GM21717 (cell line): Measurements from ENCODE around the gene ZNF225.
"Not testable (repeated sequence)": the region's sequence is repeated elsewhere in the genome, so short reads cannot be mapped to it uniquely, and the experiment has no call there.

ENCODE experiments used
- ATAC-seq: cut with Tn5 transposase; IDR thresholded peaks from one replicate; pipeline ENCODE4 v1.9.1; 2021; ENCODE audit warnings: mild to moderate bottlenecking, moderate library complexity; ENCODE audit not compliant: unreplicated experiment

Gene ZNF225

DNA sequence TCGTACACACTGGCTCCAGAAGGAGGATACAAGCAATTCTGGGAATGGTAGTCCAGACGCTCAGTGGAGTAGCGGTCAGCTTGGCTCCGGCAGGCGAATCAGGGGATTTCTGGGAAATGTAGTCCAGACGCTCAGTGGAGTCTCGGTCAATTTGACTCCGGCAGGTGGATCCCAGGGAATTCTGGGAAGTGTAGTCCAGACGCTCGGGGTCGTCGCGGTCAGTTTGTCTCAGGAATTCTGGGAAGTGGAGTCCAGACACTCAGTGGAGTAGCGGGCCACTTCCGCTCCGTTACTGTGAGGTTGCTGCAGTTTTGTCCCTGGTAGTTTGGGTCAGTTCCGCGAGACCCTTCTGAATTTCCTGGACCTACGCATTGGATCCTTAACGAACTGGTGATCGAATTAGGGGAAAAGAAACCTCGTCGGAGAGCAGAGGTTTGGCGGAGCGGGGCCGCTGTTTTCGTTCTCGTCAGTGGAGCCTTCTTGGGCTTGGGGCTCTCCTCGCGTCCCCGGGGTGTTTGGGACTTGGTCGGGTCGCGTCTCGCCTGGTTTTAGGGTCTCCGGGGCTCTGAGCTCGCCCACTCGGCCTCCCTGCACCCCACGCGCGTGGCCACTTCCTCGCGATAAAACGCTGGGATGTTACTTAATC, at the start of gene ZNF225:
TSS of gene ZNF225 (plus strand) at position 262 of the 646 bp plus-strand sequence. CDS start 2,429 bp downstream, outside the sequence.
- peak; percentile 88 for ATAC-seq

DNA sequence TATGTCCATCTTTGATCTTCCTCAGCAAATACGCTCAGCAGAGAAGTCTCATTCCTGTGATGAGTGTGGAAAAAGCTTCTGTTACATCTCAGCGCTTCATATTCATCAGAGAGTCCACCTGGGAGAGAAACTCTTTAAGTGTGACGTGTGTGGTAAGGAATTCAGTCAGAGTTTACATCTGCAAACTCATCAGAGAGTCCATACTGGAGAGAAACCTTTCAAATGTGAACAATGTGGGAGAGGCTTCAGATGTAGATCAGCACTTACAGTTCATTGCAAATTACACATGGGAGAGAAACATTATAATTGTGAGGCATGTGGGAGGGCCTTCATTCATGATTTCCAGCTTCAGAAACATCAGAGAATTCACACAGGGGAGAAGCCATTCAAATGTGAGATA, 46.9 kb upstream of the ZNF225 start:
- no peak for ATAC-seq

DNA sequence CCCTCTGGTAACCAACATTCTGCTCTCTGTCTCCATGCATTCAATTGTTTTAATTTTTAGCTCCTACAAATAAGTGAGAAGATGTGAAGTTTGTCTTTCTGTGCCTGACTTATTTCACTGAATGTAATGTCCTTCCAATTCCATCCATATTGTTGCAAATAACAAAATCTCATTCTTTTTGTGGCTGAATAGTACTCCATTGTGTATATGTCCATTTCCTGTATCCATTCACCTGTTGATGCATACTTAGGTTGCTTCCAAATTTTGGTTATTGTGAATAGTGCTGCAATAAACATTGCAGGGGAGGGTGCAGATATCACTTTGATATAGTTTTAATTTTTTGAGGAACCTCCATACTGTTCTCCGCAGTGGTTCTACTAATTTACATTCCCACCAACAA, 43.8 kb upstream of the ZNF225 start:
- ATAC-seq = no peak

DNA sequence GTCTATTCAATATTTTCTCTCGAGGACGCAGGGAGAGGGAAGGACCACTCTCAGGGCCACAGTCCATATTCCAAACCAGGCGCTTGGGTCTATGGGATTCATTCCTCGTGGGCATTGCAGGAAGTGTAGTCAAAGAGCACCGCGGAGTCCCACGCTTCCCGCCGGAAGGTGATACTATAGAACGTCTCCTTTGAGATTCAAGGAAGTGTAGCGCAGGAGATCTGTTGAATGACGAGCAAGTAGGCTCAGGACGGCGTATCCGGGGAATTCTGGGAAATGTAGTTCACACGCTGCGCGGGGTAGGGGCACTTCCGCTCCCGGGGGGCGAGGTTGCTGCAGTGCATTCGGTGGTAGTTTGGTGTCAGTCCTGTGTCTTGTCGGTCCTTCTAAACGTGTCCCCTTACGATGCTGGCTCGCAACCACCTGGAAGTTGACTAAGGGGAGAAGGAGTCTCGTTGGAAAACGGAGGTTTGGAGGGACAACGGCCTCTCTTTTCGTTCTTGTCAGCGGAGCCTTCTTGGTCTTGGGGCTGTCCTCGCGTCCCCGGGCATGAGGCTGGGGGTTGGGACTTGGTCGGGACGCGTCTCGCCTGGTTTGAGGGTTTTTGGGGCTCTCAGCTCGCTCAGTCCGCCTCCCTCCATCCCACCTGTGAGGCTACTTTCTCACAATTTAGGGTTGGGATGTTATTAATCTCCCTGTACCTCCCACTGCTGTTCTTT, 41.2 kb upstream of the ZNF225 start, which contains the start of gene ZNF284:
TSS of gene ZNF284 (plus strand) at position 336 of the 719 bp plus-strand sequence. CDS start 4,231 bp downstream, outside the sequence.
- peak; percentile 85 for ATAC-seq

DNA sequence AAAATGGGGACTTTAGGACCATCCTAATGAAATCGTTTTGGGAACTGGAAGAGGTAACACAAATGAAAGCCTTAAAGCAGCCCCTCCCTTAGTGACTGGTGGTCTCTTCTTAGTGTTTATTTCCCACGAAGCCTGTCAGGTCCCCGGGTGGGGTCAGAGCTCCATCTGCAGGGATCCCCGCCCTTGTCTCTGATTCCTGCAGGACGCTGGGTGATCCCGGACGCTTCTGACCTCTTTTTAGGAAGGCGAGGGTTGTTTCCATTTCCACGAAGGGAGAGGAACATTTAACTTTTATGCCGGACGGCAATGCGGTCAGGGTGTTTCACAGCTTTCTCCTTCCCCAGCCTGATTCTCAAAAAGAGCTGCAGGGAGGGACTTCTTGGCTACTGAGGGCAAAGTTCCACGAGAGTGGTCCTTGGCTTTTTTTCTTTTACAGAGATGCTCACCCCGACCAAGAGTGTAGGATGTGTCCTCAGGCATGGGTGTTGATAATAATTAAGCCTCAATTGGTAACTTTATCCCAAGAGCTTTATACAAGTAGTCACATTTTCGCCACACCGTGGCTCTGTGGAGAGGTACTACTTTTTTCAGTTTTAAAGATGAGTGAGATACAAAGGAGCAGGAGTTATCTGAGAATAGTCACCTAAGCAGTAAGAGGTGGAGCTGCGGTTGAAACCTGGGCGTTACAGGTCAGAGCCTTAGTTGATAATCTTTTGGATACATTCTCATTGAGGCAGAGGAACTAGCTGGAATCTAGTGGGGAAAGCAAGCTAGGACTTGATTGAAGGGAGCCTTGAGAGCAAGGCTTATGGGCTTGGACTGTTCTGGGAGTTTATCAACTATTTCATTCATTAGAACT, 40.4 kb upstream of the ZNF225 start:
- no peak for ATAC-seq

DNA sequence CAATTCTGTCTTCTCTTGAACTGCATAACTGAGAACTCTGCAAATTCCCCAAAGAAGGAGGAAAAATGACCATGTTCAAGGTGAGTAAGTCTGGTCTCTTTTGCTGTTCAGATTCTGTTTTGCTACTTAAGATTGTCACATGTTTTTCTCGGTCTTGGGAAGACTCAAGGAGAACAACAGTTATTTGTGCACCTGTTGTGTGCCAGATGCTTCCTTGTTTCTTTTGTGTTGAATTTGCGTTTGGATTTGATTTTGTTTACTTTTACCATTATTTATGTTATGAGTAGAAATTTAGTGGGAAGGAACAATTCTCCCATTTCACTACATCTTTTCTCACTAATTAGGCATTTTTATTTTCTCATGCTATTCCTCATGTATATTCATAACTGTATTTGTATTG, 36.9 kb upstream of the ZNF225 start:
- no peak for ATAC-seq

DNA sequence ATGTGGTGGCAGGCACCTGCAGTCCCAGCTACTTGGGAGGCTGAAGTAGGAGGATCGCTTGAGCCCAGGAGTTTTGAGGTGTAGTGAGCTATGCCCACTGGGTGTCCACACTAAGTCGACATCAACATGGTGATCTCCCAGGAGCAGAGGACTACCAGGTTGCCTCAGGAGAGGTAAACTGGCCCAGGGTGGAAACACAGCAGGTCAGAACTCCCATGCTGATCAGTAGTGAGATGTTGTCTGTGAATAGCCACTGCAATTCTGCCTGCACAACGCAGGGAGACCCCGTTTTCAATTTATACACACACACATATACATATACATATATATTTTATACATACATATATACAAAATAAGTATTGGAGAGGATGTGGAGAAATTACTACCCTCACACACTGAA, 21.1 kb upstream of the ZNF225 start:
- ATAC-seq = no peak

DNA sequence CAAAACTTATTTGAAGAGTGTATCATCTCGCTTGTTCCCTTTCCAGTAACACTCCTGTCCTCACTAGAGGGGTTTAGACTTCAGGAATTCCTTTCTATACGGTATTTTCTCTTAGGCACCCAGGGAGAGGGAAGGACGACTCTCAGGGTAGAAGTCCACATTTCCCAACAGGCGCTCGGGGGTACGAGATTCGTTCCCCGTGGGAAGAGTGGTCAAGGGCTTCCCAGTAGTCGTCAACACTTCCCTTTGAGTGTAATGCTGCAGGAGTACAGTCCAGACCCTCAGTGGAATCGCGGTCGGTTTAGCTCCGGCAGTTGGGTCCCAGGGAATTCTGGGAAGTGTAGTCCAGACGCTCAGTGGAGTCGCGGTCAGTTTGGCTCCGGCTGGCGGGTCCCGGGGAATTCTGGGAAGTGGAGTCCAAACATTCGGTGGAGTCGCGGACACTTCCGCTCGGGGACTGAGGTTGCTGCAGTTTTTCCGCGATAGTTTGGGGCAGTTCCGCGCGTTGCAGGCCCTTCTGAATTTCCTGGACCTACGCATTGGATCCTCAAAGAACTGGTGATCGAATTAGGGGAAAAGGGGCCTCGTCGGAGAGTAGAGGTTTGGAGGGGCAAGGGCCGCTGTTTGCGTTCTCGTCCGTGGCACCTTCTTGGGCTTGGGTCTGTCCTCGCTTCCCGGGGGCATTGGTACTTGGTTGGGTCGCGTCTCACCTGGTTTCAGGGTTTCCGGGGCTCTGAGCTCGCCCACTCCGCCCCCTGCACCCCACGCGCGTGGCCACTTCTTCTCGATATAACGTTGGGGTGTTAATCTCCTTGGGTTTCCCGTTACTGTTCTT, 19.1 kb upstream of the ZNF225 start, which contains the start of gene ZNF224:
TSS of gene ZNF224 (plus strand) at position 431 of the 835 bp plus-strand sequence. CDS start 3,513 bp downstream, outside the sequence.
- peak; percentile 76 for ATAC-seq

DNA sequence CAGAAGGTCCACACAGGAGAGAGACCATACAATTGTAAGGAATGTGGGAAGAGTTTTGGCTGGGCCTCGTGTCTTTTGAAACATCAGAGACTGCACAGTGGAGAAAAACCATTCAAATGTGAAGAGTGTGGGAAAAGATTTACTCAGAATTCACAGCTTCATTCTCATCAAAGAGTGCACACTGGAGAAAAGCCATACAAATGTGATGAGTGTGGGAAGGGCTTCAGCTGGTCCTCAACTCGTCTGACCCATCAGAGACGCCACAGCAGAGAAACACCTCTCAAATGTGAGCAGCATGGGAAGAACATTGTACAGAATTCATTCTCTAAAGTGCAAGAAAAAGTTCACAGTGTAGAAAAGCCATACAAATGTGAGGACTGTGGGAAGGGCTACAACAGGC, 5.4 kb upstream of the ZNF225 start:
- no peak for ATAC-seq

DNA sequence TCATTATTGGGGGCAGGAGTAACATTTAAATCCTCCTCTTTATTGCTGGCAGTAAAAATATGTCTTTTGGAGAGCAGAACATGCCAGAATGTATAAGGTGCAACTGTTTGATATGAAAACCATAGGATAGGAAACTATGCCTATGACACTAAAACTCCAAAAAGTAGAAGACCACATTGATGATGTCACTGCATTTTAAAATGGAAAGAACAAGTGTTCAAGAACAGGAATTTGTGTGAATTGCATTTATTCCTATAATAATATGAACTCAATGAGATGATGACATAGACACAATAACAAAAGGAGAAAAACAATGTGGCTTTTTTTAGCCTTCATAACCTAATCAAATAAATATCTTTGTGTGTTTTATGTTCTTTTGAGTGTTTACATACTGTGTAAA, 3.7 kb upstream of the ZNF225 start:
- no peak for ATAC-seq

DNA sequence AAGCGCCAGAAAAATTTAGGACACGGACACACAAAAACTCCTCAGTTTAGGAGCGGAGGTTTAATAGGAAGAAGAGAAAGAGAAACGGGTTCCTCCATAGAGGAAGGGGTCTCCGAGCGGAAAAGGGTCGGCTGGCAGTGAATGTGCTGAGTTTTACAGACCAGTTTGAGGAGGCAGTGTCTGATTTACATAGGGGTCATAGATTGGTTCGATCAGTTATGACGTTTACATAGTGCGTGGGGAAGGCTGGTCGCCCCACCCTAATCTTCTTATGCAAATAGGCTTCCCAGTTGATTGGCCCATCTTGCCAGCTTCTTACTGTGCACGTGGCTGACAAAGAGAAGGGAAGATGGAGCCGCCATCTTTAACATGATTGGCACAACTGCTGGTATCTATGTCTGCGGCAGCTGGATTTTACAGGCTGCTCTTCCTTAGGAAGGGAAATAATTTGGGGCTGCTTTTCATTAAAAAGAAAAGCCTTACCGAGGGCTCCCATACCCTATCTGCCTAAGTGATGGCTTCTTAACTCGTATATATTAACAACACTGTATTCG, 1.2 kb upstream of the ZNF225 start:
- no peak for ATAC-seq

DNA sequence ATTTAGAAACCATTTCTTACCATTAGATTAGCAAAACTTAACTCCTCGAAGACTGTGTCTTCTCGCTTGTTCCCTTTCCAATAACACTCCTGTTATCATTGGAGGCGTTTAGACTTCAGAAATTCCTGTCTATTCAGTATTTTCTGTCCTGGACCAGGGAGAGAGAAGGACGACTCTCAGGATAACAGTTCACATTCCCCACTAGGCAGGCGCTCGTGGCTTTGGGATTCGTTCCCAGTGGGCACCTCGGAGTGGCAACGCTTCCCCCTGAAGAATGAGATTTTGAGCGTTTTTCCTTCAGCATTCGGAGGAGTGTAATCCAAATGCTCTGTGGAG, 429 bp upstream of the ZNF225 start:
- no peak for ATAC-seq

DNA sequence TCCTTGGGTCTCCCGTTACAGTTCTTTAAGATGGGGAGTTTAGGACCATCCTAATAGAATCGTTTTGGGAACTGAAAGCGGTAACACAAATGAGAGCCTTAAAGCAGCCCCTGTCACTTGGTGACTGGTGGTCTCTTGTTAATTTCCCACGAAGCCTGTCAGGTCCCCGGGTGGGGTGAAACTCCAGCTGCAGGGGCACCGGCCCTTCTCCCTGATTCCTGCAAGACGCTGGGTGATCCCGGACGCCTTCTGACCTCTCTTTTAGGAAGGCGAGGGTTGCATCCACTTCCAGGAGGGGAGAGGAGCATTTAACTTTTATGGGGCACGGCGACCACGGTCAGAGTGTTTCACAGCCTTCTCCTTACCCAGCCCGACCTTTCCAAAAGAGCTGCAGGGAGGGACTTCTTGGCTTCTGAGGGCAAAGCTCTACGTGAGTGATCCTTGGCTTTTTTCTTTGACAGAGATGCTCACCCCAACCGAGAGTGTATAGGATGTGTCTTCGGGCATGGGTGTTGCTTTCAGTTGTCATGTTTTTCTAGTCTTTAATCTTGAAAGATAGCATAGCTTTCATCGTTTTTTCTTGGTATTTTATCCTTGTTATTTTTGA, 688 bp downstream of the ZNF225 start:
- ATAC-seq = peak; percentile 17

DNA sequence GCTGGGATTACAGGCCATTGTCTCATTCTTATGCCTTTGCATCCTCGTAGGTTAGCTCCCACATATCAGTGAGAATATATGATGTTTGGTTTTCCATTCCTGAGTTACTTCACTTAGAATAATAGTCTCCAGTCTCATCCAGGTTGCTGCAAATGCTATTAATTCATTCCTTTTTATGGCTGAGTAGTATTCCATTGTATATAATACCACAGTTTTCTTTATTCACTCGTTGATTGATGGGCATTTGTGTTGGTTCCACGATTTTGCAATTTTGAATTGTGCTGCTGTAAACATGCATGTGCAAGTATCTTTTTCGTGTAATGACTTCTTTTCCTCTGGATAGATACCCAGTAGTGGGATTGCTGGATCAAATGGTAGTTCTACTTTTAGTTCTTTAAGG, 8.0 kb downstream of the ZNF225 start:
- ATAC-seq = not testable (repeated sequence)

DNA sequence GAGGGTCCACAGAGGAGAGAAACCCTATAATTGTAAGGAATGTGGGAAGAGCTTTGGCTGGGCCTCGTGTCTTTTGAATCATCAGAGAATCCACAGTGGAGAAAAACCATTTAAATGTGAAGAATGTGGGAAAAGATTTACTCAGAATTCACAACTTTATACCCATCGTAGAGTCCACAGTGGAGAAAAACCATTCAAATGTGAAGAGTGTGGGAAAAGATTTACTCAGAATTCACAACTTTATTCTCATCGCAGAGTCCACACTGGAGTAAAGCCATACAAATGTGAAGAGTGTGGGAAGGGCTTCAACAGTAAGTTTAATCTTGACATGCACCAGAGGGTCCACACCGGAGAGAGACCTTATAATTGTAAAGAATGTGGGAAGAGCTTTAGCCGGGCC, 18.8 kb downstream of the ZNF225 start:
- no peak for ATAC-seq

DNA sequence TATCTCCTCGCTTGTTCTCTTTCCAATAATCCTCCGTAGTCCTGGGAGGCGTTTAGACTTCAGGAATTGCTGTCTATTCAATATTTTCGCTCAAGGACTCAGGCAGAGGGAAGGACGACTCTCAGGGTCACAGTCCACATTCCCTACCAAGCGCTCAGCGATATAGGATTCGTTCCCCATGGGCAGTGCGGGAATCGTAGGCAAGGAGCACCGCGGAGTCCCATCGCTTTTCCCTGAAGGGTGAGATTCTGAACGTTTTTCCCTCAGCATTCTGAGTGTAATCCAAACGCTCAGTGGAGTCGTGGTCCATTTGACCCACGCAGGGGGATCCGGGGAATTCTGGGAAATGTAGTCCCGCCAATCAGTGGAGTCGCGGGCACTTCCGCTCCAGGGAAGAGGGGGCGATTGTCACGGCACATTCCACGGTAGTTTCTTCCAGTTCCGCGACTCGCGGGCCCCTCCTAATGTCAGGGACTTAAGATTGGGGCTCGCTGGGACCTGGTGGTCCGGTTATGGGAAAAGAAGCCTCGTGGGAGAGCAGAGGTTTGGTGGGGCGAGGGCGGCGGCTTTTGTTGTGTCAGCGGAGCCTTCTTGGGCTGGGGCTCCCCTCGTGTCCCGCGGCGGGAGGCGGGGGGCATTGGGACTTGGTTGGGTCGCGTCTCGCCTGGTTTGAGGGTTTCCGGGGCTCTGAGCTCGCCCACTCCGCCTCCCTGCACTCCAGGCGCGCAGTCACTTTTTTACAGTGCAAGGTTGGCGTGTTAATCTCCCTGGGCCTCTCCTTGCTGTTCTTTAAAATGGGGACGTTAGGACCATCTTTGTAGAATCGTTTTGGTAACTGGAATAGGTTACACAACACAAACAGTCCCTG, 28.2 kb downstream of the ZNF225 start, which contains the start of gene ZNF234:
TSS of gene ZNF234 (plus strand) at position 364 of the 868 bp plus-strand sequence. CDS start 3,079 bp downstream, outside the sequence.
- peak; percentile 79 for ATAC-seq

DNA sequence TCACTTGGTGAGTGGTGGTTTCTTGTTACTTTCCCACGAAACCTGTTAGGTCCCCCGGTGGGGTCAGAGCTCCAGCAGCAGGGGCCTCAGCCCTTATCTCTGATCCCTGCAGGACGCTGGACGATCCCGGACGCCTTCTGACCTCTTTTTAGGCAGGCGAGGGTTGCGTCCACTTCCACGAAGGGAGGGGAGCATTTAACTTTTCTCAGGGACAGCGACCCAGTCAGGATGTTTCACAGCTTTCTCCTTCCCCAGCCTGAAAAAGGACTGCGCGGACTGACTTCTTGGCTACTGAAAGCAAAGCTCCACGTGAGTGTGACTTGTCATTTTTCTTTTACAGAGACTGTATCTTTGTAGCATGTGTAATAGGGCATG, 28.8 kb downstream of the ZNF225 start:
- peak; percentile 19 for ATAC-seq

DNA sequence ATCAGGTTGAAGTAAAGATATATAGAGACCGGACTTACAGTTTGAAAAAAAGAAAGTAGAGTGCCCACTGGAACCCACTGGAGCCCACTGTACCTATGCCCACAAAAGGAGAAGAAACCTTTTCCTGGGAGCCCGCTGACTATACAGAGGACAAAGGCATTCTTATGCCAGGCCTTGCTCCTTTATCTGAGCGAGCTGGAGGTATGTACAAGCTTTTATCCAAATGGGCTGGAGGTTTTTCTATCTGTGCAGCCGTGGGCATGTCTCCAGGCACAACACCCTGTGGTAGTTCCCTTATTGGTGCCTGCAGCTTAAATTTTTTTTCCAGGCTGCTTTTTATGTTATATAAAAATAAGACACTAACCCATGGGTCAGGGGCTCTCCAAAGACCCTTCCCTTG, 36.6 kb downstream of the ZNF225 start:
- no peak for ATAC-seq

DNA sequence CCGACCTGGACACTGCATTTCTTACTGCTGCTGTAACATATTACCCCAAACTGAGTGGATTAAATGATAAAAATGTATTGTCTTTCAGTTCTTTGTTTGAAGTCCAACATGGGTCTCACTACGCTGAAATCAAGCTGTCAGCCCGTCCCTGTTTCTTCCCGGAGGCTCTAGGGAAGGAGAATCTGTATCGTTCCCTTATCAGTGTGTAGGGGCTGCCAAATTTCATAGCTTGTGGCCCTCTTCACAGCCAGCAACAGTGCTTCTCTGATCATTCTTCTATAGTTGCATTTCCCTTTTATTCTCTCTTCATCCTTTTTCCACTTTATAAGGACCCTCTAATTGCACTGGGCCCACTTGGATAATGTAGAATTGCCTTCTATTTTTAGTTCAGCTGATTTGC, 38.3 kb downstream of the ZNF225 start:
- no peak for ATAC-seq
